GM21737 (cell line): ENCODE results near the gene RGS11.

Source experiments
- ATAC-seq: cut with Tn5 transposase; IDR thresholded peaks from one replicate; pipeline ENCODE4 v1.9.1; 2021; ENCODE audit warnings: mild to moderate bottlenecking, moderate library complexity; ENCODE audit not compliant: unreplicated experiment

RGS11 gene

GRCh38 chr16:296806-297510 lies 21.2 kb upstream of the RGS11 start:
- ATAC-seq, result no peak

GRCh38 chr16:296276-296675 lies 20.5 kb upstream of the RGS11 start:
- ATAC-seq, result no peak

- ATAC-seq, result no peak
Observed at GRCh38 chr16:293043-293775, 17.5 kb upstream of the RGS11 start.

- no peak for ATAC-seq
Observed at GRCh38 chr16:291539-291938, 15.8 kb upstream of the RGS11 start.

- ATAC-seq, result no peak
Observed at GRCh38 chr16:290681-291405, 15.1 kb upstream of the RGS11 start.

GRCh38 chr16:290015-290680 lies 14.4 kb upstream of the RGS11 start:
- ATAC-seq, result no peak

- ATAC-seq, result no peak
Observed at GRCh38 chr16:289395-289997, 13.8 kb upstream of the RGS11 start.

GRCh38 chr16:287981-288920 lies 12.5 kb upstream of the RGS11 start:
- no peak for ATAC-seq

- no peak for ATAC-seq
Observed at GRCh38 chr16:287298-287811, 11.6 kb upstream of the RGS11 start.

- no peak for ATAC-seq
Observed at GRCh38 chr16:286491-287297, 10.9 kb upstream of the RGS11 start.

GRCh38 chr16:285146-286055 lies 9.7 kb upstream of the RGS11 start:
- ATAC-seq, result no peak

- no peak for ATAC-seq
Observed at GRCh38 chr16:284204-285120, 8.7 kb upstream of the RGS11 start.

GRCh38 chr16:283033-283805 lies 7.5 kb upstream of the RGS11 start, which contains the start of gene PDIA2:
TSS of gene PDIA2 (plus strand) at chr16:283164. CDS start at chr16:283170, 6 bp downstream.
- no peak for ATAC-seq

GRCh38 chr16:282491-282890 lies 6.7 kb upstream of the RGS11 start:
- no peak for ATAC-seq

- no peak for ATAC-seq
Observed at GRCh38 chr16:281660-282255, 6.0 kb upstream of the RGS11 start.
